ENCODE results near the gene PCDH8.

Gene PCDH8

DNA sequence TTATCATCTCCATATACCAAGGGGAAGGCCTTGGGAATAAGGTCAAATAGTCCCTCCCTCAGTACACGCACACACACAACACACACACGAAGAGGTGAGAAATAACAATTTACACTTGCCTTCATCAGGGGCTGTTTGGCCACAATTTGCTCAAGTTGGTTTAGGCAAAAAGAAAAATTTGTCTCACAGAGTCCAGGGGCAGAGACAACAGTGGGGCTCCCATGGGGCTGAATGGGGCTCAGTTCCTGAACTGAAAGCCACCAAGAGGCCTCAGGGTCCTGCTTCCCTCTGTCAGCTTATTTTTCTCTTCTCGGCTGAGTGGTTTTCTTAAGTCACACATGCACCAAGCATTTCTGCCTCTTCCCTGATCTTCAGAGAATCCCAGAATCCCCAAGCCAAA, 35.5 kb downstream of the PCDH8 start:
- Histone ChIP-seq H3K79me2 (ENCODE audit: insufficient read depth, low read length) (no peaks in the 10 kb centered on the region), H2AFZ (ENCODE audit: low read length) (no peak overlapping the region), H3K4me1 (ENCODE audit: insufficient read depth, low read length, poor library complexity, severe bottlenecking) (peaks cover 4% of the 10 kb centered on the region), H4K20me1 (ENCODE audit: insufficient read depth, low read length, poor library complexity, severe bottlenecking) (no peaks in the 10 kb centered on the region), H3K9me3 (ENCODE audit: insufficient read depth, low read depth, low read length) (no peaks in the 10 kb centered on the region), H3K36me3 (ENCODE audit: insufficient read depth, low read length) (no peaks in the 10 kb centered on the region), H3K9me2 (replicated peaks; ENCODE audit: low read depth, low read length) (no peaks in the 10 kb centered on the region), H3K27me3 (ENCODE audit: insufficient read depth, low read length, poor library complexity, severe bottlenecking) (no peaks in the 10 kb centered on the region), H3F3A (ENCODE audit: low read depth) (no peaks in the 10 kb centered on the region), H3K4me3 (ENCODE audit: low read length, poor library complexity, severe bottlenecking) (no peak overlapping the region), H3K4me2 (ENCODE audit: low read depth, low read length, poor library complexity, severe bottlenecking) (no peak overlapping the region), H3K9ac (ENCODE audit: low read depth, low read length, poor library complexity, severe bottlenecking) (no peak overlapping the region)
- TF ChIP-seq, protein P1, sequence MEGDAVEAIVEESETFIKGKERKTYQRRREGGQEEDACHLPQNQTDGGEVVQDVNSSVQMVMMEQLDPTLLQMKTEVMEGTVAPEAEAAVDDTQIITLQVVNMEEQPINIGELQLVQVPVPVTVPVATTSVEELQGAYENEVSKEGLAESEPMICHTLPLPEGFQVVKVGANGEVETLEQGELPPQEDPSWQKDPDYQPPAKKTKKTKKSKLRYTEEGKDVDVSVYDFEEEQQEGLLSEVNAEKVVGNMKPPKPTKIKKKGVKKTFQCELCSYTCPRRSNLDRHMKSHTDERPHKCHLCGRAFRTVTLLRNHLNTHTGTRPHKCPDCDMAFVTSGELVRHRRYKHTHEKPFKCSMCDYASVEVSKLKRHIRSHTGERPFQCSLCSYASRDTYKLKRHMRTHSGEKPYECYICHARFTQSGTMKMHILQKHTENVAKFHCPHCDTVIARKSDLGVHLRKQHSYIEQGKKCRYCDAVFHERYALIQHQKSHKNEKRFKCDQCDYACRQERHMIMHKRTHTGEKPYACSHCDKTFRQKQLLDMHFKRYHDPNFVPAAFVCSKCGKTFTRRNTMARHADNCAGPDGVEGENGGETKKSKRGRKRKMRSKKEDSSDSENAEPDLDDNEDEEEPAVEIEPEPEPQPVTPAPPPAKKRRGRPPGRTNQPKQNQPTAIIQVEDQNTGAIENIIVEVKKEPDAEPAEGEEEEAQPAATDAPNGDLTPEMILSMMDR (conservative IDR thresholded peaks at IDR 0.05; ENCODE audit: low read length), result no peak
- no peak for TF ChIP-seq EZH2phosphoT487 (IDR thresholded peaks at IDR 0.05; ENCODE audit: borderline replicate concordance)

DNA sequence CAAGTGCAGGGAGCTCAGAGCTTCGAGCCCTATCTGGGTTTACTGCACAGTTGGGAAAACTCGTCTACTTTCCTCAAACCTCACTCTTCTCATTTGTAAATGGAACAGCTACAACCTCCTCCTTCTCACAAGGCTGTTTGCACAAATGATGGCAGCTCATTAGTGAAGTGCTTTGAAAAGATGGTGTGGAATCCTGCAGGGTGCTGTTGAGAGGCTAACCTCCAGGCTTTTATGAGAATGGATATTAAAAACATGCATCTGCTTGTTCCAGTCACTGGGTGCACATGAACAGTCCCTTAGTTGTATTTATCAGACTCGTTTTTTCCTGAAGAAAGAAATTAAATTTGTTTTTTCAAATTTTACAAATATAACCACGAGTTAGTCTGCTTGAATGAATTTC, 36.6 kb downstream of the PCDH8 start:
- no peaks in the 10 kb centered on the region for H3F3A ChIP-seq (ENCODE audit: low read depth)
- H3K9me3 ChIP-seq (ENCODE audit: insufficient read depth, low read depth, low read length), result no peaks in the 10 kb centered on the region
- no peaks in the 10 kb centered on the region for H3K9me2 ChIP-seq (replicated peaks; ENCODE audit: low read depth, low read length)
- no peak overlapping the region for H3K4me2 ChIP-seq (ENCODE audit: low read depth, low read length, poor library complexity, severe bottlenecking)
- no peaks in the 10 kb centered on the region for H3K36me3 ChIP-seq (ENCODE audit: insufficient read depth, low read length)
- H3K4me3 ChIP-seq (ENCODE audit: low read length, poor library complexity, severe bottlenecking), result no peak overlapping the region
- H3K9ac ChIP-seq (ENCODE audit: low read depth, low read length, poor library complexity, severe bottlenecking), result no peak overlapping the region
- peaks cover 4% of the 10 kb centered on the region for H3K4me1 ChIP-seq (ENCODE audit: insufficient read depth, low read length, poor library complexity, severe bottlenecking)
- TF ChIP-seq EZH2phosphoT487 (IDR thresholded peaks at IDR 0.05; ENCODE audit: borderline replicate concordance), result no peak
- TF ChIP-seq, protein P1 (conservative IDR thresholded peaks at IDR 0.05; ENCODE audit: low read length), result no peak
- no peaks in the 10 kb centered on the region for H3K79me2 ChIP-seq (ENCODE audit: insufficient read depth, low read length)
- no peaks in the 10 kb centered on the region for H3K27me3 ChIP-seq (ENCODE audit: insufficient read depth, low read length, poor library complexity, severe bottlenecking)
- H2AFZ ChIP-seq (ENCODE audit: low read length), result no peak overlapping the region
- no peaks in the 10 kb centered on the region for H4K20me1 ChIP-seq (ENCODE audit: insufficient read depth, low read length, poor library complexity, severe bottlenecking)

DNA sequence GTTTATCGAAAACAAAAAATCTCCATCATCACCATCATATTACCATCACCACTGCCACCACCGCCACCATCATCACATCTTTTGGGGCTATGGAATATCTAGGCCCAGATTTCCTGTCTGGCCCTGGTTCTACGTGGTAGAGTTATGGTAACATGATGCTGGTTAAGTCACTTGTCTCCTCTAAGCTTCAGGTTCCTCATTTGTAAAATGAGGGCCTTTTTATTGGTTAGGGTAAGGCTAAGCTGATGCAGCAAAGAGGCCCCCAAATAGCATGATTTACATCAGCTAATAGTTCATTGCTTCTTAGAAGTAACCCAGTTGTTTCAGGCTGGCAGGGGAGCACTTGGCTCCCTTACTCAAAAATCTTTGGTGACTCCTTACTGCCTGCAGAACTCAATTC, 37.9 kb downstream of the PCDH8 start:
- Histone ChIP-seq H2AFZ (ENCODE audit: low read length) (no peak overlapping the region), H4K20me1 (ENCODE audit: insufficient read depth, low read length, poor library complexity, severe bottlenecking) (no peaks in the 10 kb centered on the region), H3F3A (ENCODE audit: low read depth) (no peaks in the 10 kb centered on the region), H3K4me2 (ENCODE audit: low read depth, low read length, poor library complexity, severe bottlenecking) (no peak overlapping the region), H3K27me3 (ENCODE audit: insufficient read depth, low read length, poor library complexity, severe bottlenecking) (peaks cover 4% of the 10 kb centered on the region), H3K9me3 (ENCODE audit: insufficient read depth, low read depth, low read length) (no peaks in the 10 kb centered on the region), H3K9me2 (replicated peaks; ENCODE audit: low read depth, low read length) (no peaks in the 10 kb centered on the region), H3K4me3 (ENCODE audit: low read length, poor library complexity, severe bottlenecking) (no peak overlapping the region), H3K79me2 (ENCODE audit: insufficient read depth, low read length) (no peaks in the 10 kb centered on the region), H3K36me3 (ENCODE audit: insufficient read depth, low read length) (no peaks in the 10 kb centered on the region), H3K9ac (ENCODE audit: low read depth, low read length, poor library complexity, severe bottlenecking) (no peak overlapping the region), H3K4me1 (ENCODE audit: insufficient read depth, low read length, poor library complexity, severe bottlenecking) (peaks cover 4% of the 10 kb centered on the region)
- TF ChIP-seq, protein P1 (conservative IDR thresholded peaks at IDR 0.05; ENCODE audit: low read length), result no peak
- TF ChIP-seq EZH2phosphoT487 (IDR thresholded peaks at IDR 0.05; ENCODE audit: borderline replicate concordance), result no peak

Measured in Loucy (cell line).